ENCODE measurements around the gene MACIR. TPM values are rescaled to one million over a fixed set of nuclear protein-coding genes. Genes with fewer than 3 reads are reported as not detected.

Gene MACIR
- total and polyA plus RNA-seq, 4 donors: 0.69 to 18.6 (median 0.83) TPM

DNA sequence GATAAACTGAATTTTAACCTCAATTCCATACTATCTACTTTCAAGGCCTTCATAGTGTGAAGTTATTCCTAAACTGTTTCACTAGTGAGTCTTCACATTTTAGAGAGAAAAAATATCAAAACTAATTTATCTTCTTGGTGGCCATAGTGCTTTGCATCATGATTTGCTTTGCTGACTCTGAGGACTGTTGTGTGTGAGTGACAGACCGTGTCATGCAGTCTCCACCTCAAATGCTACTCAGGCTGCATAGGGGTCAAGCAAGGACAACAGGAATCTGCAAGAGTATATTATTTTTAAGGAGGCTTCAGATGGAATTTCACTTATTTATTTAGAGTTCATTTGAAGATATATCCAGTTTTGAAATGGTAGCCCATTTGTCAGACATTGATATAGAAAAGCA, 34.5 kb downstream of the MACIR start:
- DNase-seq (ENCODE audit: low spot score): no peak
- no peak overlapping the region for H3K4me3 ChIP-seq (ENCODE audit: low read depth in 1 of 3, low read length in 3 of 3)
- WGBS: 86% methylated on average over 1 of the region's 1 CpG

More for the DNA sequence above, 34.5 kb downstream of the MACIR start:
- TF ChIP-seq JUND (IDR thresholded peaks at IDR 0.05) (no peak), EGR1 (IDR thresholded peaks at IDR 0.05; ENCODE audit: low read depth in 2 of 2) (no peak), FOXA1 (IDR thresholded peaks at IDR 0.05) (no peak), FOXA2 (IDR thresholded peaks at IDR 0.05) (no peak), TAF1 (conservative IDR thresholded peaks at IDR 0.05) (no peak), GABPA (IDR thresholded peaks at IDR 0.05 in 1 of 2, conservative IDR thresholded peaks at IDR 0.05 in 1 of 2) (no peak), YY1 (IDR thresholded peaks at IDR 0.05) (no peak), REST (IDR thresholded peaks at IDR 0.05) (no peak), RAD21 (IDR thresholded peaks at IDR 0.05) (no peak), SP1 (IDR thresholded peaks at IDR 0.05) (no peak), NR2F2 (IDR thresholded peaks at IDR 0.05) (no peak), CTCF (IDR thresholded peaks at IDR 0.05; ENCODE audit: low read depth, low read length, missing input control) (no peak)
- TF ChIP-seq, protein P1, sequence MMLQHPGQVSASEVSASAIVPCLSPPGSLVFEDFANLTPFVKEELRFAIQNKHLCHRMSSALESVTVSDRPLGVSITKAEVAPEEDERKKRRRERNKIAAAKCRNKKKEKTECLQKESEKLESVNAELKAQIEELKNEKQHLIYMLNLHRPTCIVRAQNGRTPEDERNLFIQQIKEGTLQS (IDR thresholded peaks at IDR 0.05): no peak
- TF ChIP-seq, protein P2, sequence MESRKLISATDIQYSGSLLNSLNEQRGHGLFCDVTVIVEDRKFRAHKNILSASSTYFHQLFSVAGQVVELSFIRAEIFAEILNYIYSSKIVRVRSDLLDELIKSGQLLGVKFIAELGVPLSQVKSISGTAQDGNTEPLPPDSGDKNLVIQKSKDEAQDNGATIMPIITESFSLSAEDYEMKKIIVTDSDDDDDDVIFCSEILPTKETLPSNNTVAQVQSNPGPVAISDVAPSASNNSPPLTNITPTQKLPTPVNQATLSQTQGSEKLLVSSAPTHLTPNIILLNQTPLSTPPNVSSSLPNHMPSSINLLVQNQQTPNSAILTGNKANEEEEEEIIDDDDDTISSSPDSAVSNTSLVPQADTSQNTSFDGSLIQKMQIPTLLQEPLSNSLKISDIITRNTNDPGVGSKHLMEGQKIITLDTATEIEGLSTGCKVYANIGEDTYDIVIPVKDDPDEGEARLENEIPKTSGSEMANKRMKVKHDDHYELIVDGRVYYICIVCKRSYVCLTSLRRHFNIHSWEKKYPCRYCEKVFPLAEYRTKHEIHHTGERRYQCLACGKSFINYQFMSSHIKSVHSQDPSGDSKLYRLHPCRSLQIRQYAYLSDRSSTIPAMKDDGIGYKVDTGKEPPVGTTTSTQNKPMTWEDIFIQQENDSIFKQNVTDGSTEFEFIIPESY (IDR thresholded peaks at IDR 0.05): no peak
- no peaks in the 10 kb centered on the region for H3K4me1 ChIP-seq (ENCODE audit: control insufficient read depth in 4 of 4, insufficient read depth in 4 of 4, low read length in 3 of 4)
- H3K27ac ChIP-seq (ENCODE audit: low read depth in 1 of 2, low read length in 2 of 2): no peak overlapping the region
- H3K27me3 ChIP-seq (ENCODE audit: control insufficient read depth in 4 of 4, insufficient read depth in 4 of 4, low read length in 3 of 4): no peaks in the 10 kb centered on the region
- H3K9ac ChIP-seq (ENCODE audit: low read depth in 1 of 2, low read length in 2 of 2): no peak overlapping the region
- no peaks in the 10 kb centered on the region for H3K9me3 ChIP-seq (ENCODE audit: control insufficient read depth in 4 of 4, low read length in 3 of 4)
- H3K36me3 ChIP-seq (ENCODE audit: control insufficient read depth in 4 of 4, insufficient read depth in 3 of 4, low read depth in 1 of 4, low read length in 3 of 4): no peaks in the 10 kb centered on the region

Data from liver (tissue), 9 donors.